Smooth muscle cell (in vitro differentiated cells): Measurements from ENCODE around the gene XKR8. TPM values are rescaled to one million over a fixed set of nuclear protein-coding genes. Genes with fewer than 3 reads are reported as not detected.

Experiments used
- DNase-seq: peaks from one replicate; lab custom pipeline; 2025; ENCODE audit not compliant: unreplicated experiment; lab: John Stamatoyannopoulos, UW
- H2AFZ ChIP-seq: fragments of 200-600 bp; sonication (generic); 2 replicates; pipeline ENCODE4 v1.6.0; 2016; ENCODE audit warnings: antibody characterized with exemption, low read depth, mild to moderate bottlenecking
- H3F3A ChIP-seq: fragments of 200-600 bp; sonication (generic); 2 replicates; pipeline ENCODE4 v1.6.0; 2017; ENCODE audit warnings: antibody characterized with exemption, low read depth
- H3K27ac ChIP-seq: fragments of 200-600 bp; sonication (generic); 2 replicates; pipeline ENCODE4 v1.5.1; 2016; ENCODE audit warnings: low read depth, mild to moderate bottlenecking
- H3K27me3 ChIP-seq: fragments of 200-600 bp; sonication (generic); 2 replicates; pipeline ENCODE4 v1.6.1; 2016; ENCODE audit warnings: low read depth, mild to moderate bottlenecking
- H3K36me3 ChIP-seq: fragments of 200-600 bp; sonication (generic); 2 replicates; pipeline ENCODE4 v1.5.1; 2016; ENCODE audit warnings: low read depth
- H3K4me1 ChIP-seq: fragments of 200-600 bp; sonication (generic); 2 replicates; pipeline ENCODE4 v1.5.1; 2016; ENCODE audit warnings: low read depth
- H3K4me2 ChIP-seq: fragments of 200-600 bp; sonication (generic); 2 replicates; pipeline ENCODE4 v1.6.0; 2016; ENCODE audit warnings: mild to moderate bottlenecking
- H3K4me3 ChIP-seq: fragments of 200-600 bp; sonication (generic); 2 replicates; pipeline ENCODE4 v1.5.1; 2016; ENCODE audit warnings: mild to moderate bottlenecking
- H3K79me2 ChIP-seq: fragments of 200-600 bp; sonication (generic); 2 replicates; pipeline ENCODE4 v1.6.0; 2016; ENCODE audit warnings: low read depth, mild to moderate bottlenecking
- H3K9ac ChIP-seq: fragments of 200-600 bp; sonication (generic); 2 replicates; pipeline ENCODE4 v1.6.0; 2016; ENCODE audit warnings: low read depth
- H3K9me3 ChIP-seq: fragments of 200-600 bp; sonication (generic); replicated peaks from 2 replicates; pipeline ENCODE4 v1.5.1; 2016; ENCODE audit warnings: low read depth
- H4K20me1 ChIP-seq: fragments of 200-600 bp; sonication (generic); 2 replicates; pipeline ENCODE4 v1.6.0; 2016; ENCODE audit warnings: low read depth
- WGBS: methylation state at CpG from one replicate; pipeline ENCODE4 v1.1.7; 2016; ENCODE audit warnings: low lambda C conversion rate; 5-methylcytosine and 5-hydroxymethylcytosine counted together
- polyA plus RNA-seq: library from polyadenylated mRNA; unstranded; fragments of >200 nt; fragmentation: Nextera tagmentation; extraction: Ambion mirVana; gene quantifications from 2 replicates; pipeline ENCODE4 v1.2.1, GENCODE V29; 2016
- total RNA-seq: library from RNA; depleted of rRNA; stranded (reverse); fragments of >200 nt; gene quantifications from 2 replicates; pipeline ENCODE4 v1.2.3, GENCODE V29; 2014
- TF ChIP-seq, protein P1 (sequence below): fragments of 200-600 bp; sonication (generic); IDR thresholded peaks from 2 replicates; pipeline ENCODE4 v1.5.1; 2017; ENCODE audit warnings: borderline replicate concordance, mild to moderate bottlenecking, antibody characterized with exemption; ENCODE audit not compliant: insufficient read depth, poor library complexity, severe bottlenecking

The XKR8 gene
- total and polyA plus RNA-seq, 2 experiments from 2014 or later: 10.7 to 19.4 TPM

DNA sequence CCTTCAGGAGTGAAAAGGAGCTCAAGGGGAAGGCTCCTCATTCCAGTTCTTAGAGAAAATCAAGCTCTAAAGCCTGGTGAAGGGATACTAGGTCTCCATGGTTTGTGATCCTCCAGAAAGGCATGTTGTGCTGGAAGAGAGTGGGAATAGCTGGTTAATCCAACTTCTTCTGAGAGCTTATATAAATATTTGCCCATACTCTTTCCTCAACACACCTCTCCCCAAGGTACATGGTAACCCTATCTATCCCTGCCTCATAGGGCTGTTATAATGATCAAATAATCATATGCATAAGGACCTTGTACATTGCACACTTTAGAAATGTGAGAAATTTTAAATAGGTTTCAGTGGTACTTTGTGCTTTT is 14.6 kb downstream of the XKR8 start:
- H3F3A ChIP-seq: peaks cover 7% of the 10 kb centered on the region
- no peaks in the 10 kb centered on the region for H3K9me3 ChIP-seq
- no peak overlapping the region for H3K4me2 ChIP-seq
- H4K20me1 ChIP-seq: no peaks in the 10 kb centered on the region
- no peaks in the 10 kb centered on the region for H3K79me2 ChIP-seq
- no peaks in the 10 kb centered on the region for H3K4me1 ChIP-seq
- DNase-seq: no peak
- H3K36me3 ChIP-seq: no peaks in the 10 kb centered on the region
- H3K9ac ChIP-seq: no peak overlapping the region
- TF ChIP-seq, protein P1, sequence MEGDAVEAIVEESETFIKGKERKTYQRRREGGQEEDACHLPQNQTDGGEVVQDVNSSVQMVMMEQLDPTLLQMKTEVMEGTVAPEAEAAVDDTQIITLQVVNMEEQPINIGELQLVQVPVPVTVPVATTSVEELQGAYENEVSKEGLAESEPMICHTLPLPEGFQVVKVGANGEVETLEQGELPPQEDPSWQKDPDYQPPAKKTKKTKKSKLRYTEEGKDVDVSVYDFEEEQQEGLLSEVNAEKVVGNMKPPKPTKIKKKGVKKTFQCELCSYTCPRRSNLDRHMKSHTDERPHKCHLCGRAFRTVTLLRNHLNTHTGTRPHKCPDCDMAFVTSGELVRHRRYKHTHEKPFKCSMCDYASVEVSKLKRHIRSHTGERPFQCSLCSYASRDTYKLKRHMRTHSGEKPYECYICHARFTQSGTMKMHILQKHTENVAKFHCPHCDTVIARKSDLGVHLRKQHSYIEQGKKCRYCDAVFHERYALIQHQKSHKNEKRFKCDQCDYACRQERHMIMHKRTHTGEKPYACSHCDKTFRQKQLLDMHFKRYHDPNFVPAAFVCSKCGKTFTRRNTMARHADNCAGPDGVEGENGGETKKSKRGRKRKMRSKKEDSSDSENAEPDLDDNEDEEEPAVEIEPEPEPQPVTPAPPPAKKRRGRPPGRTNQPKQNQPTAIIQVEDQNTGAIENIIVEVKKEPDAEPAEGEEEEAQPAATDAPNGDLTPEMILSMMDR: no peak
- no peak overlapping the region for H3K4me3 ChIP-seq
- H3K27me3 ChIP-seq: no peaks in the 10 kb centered on the region
- no peak overlapping the region for H2AFZ ChIP-seq
- no peak overlapping the region for H3K27ac ChIP-seq

DNA sequence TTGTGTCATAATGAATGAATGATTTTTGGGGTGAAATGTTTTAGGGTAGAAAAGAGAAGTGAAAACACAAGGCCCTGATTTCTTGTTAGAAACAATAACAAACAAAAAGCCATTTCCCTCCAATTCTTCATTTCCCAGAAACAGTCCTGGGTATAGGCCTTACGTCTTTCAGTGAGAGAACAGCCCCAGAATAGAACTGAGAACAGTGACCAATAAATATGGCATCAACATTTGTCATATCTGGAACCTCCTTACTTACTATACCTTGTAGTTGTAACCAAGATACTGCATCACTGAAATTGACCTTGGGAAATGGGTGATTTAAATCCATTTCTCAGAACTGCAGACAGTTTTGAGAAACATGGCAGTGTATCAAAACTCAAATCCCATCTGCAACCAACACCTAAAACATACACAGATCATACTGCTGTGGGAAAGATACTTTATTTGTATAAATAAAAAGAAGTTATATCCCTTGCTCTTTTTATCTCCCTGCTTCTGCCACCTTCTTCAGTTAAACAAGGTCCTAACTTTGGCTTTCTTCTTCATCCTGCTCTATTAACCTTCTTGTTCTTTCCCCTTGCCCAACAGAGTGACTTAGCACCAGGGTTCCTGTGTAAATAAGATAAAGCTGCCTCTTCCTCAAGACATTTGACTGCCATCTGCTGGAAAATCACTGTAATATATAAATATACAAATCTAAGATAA is 19.5 kb downstream of the XKR8 start:
- no peaks in the 10 kb centered on the region for H3K27me3 ChIP-seq
- H3K4me3 ChIP-seq: no peak overlapping the region
- no peak overlapping the region for H2AFZ ChIP-seq
- H3K4me2 ChIP-seq: no peak overlapping the region
- 41% methylated on average over 1 of the region's 1 CpG for WGBS
- no peaks in the 10 kb centered on the region for H3K36me3 ChIP-seq
- no peaks in the 10 kb centered on the region for H3K79me2 ChIP-seq
- TF ChIP-seq, protein P1: peak; percentile 55
- no peaks in the 10 kb centered on the region for H3K9me3 ChIP-seq
- H4K20me1 ChIP-seq: no peaks in the 10 kb centered on the region
- H3F3A ChIP-seq: peaks cover 7% of the 10 kb centered on the region
- DNase-seq: no peak
- no peak overlapping the region for H3K27ac ChIP-seq
- H3K9ac ChIP-seq: no peak overlapping the region
- H3K4me1 ChIP-seq: no peaks in the 10 kb centered on the region

DNA sequence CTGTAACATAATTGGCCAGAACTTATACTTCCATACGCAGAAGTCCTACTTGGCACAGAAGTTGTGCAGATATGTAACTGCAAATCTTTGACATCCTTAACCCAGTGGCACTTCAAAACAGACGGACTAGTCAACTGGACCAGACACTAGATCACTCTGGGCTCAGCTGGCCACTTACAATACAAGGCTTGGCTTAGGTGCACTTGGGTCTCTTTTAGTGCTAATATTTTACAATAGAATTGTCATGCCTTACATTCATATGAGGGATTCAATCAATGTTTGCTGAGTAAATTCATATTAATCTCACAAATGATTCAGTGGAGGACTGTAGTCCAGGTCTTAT is 20.1 kb downstream of the XKR8 start:
- Histone ChIP-seq H3K9ac (no peak overlapping the region), H3K27me3 (no peaks in the 10 kb centered on the region), H3K79me2 (no peaks in the 10 kb centered on the region), H2AFZ (no peak overlapping the region), H3K4me3 (no peak overlapping the region), H3K36me3 (no peaks in the 10 kb centered on the region), H3F3A (peaks cover 7% of the 10 kb centered on the region), H3K4me1 (no peaks in the 10 kb centered on the region), H4K20me1 (no peaks in the 10 kb centered on the region), H3K9me3 (no peaks in the 10 kb centered on the region), H3K4me2 (peak overlapping the region; percentile 0), H3K27ac (peak overlapping the region; percentile 36)
- TF ChIP-seq, protein P1: no peak
- WGBS: 72% methylated on average over 2 of the region's 2 CpGs
- DNase-seq: no peak

DNA sequence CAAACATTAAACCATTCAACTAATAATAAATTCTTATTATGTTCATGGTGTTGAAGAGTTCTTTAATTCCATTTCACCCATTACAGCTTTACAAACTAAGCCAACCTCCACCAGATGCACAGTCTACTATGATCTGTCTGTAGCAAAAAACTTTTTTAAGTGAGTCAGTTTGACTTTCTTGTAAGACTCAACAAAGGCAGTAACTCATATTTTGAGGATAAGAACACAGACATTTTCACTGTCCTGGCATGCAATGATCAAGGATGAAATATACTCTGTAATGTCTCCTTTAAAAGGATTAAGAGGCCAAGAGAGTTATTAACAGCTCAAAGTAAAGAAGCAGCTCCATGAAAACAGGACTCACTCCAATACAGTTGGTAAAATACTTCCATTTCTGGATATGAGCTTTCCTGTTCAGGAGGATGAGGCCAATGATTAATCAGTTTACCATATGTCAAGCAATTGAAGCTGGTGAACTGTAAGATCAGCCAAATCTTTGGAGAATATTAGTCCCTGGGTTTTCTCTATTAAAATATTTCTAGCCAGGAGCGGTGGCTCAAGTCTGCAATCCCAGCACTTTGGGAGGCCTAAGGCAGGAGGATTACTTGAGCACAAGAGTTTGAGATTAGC is 20.6 kb downstream of the XKR8 start:
- H3K9me3 ChIP-seq: no peaks in the 10 kb centered on the region
- H3K36me3 ChIP-seq: no peaks in the 10 kb centered on the region
- H3K4me3 ChIP-seq: no peak overlapping the region
- DNase-seq: no peak
- peak overlapping the region; percentile 36 for H3K27ac ChIP-seq
- H3K9ac ChIP-seq: no peak overlapping the region
- WGBS: 89% methylated on average over 1 of the region's 1 CpG
- H2AFZ ChIP-seq: no peak overlapping the region
- H3F3A ChIP-seq: peaks cover 7% of the 10 kb centered on the region
- TF ChIP-seq, protein P1: no peak
- no peaks in the 10 kb centered on the region for H3K27me3 ChIP-seq
- no peaks in the 10 kb centered on the region for H4K20me1 ChIP-seq
- H3K79me2 ChIP-seq: no peaks in the 10 kb centered on the region
- no peaks in the 10 kb centered on the region for H3K4me1 ChIP-seq
- peak overlapping the region; percentile 12 for H3K4me2 ChIP-seq
